GOT3 (cell line): Measurements from ENCODE around the gene HAUS7.

Experiments used
- DNase-seq: peaks from one replicate; lab custom pipeline; 2025; ENCODE audit warnings: mixed read lengths; lab: John Stamatoyannopoulos, UW

HAUS7 gene

GRCh38 chrX:153470411-153471363, at the start of gene HAUS7:
Gene HAUS7, minus strand, starts transcription at chrX:153470576. Its CDS starts 19 bp downstream, at chrX:153470557.
- DNase-seq: peak; percentile 88

GRCh38 chrX:153519569-153520286, 49.4 kb upstream of the HAUS7 start:
- no peak for DNase-seq

GRCh38 chrX:153517946-153518834, 47.8 kb upstream of the HAUS7 start:
- no peak for DNase-seq

- DNase-seq: no peak
Measured at GRCh38 chrX:153517423-153517822, 47.0 kb upstream of the HAUS7 start, which contains the start of gene ATP2B3. Gene ATP2B3, plus strand, starts transcription at chrX:153517642. Its CDS starts 18,606 bp downstream, at chrX:153536248.

- DNase-seq: no peak
Measured at GRCh38 chrX:153516073-153516472, 45.7 kb upstream of the HAUS7 start.

- DNase-seq: no peak
Measured at GRCh38 chrX:153515435-153515834, 45.1 kb upstream of the HAUS7 start.

- no peak for DNase-seq
Measured at GRCh38 chrX:153514259-153514658, 43.9 kb upstream of the HAUS7 start.

- no peak for DNase-seq
Measured at GRCh38 chrX:153513265-153513664, 42.9 kb upstream of the HAUS7 start.

- DNase-seq: no peak
Measured at GRCh38 chrX:153512501-153512893, 42.1 kb upstream of the HAUS7 start.

GRCh38 chrX:153511784-153512500, 41.6 kb upstream of the HAUS7 start:
- DNase-seq: no peak

- no peak for DNase-seq
Measured at GRCh38 chrX:153510383-153510782, 40.0 kb upstream of the HAUS7 start.

GRCh38 chrX:153509592-153509991, 39.2 kb upstream of the HAUS7 start:
- DNase-seq: no peak

- DNase-seq: peak; percentile 14
Measured at GRCh38 chrX:153507484-153508178, 37.3 kb upstream of the HAUS7 start.

- no peak for DNase-seq
Measured at GRCh38 chrX:153505361-153505760, 35.0 kb upstream of the HAUS7 start.

- DNase-seq: no peak
Measured at GRCh38 chrX:153504445-153505016, 34.2 kb upstream of the HAUS7 start.

GRCh38 chrX:153502796-153503195, 32.4 kb upstream of the HAUS7 start:
- no peak for DNase-seq

GRCh38 chrX:153502131-153502530, 31.8 kb upstream of the HAUS7 start:
- DNase-seq: no peak

- no peak for DNase-seq
Measured at GRCh38 chrX:153501530-153501929, 31.2 kb upstream of the HAUS7 start.

GRCh38 chrX:153500676-153501280, 30.4 kb upstream of the HAUS7 start:
- DNase-seq: no peak

GRCh38 chrX:153499876-153500275, 29.5 kb upstream of the HAUS7 start:
- no peak for DNase-seq
